Tracheal epithelial cell (primary cell): ENCODE results near the gene GSTM5. TPM values are rescaled to one million over a fixed set of nuclear protein-coding genes. Genes with fewer than 3 reads are reported as not detected.

Source experiments
- total RNA-seq: library from RNA; depleted of rRNA; stranded (reverse); fragments of >200 nt; gene quantifications from 2 replicates; pipeline ENCODE4 v1.2.1, GENCODE V29; 2014

GSTM5 gene
- total RNA-seq = not detected in 2 replicates

DNA sequence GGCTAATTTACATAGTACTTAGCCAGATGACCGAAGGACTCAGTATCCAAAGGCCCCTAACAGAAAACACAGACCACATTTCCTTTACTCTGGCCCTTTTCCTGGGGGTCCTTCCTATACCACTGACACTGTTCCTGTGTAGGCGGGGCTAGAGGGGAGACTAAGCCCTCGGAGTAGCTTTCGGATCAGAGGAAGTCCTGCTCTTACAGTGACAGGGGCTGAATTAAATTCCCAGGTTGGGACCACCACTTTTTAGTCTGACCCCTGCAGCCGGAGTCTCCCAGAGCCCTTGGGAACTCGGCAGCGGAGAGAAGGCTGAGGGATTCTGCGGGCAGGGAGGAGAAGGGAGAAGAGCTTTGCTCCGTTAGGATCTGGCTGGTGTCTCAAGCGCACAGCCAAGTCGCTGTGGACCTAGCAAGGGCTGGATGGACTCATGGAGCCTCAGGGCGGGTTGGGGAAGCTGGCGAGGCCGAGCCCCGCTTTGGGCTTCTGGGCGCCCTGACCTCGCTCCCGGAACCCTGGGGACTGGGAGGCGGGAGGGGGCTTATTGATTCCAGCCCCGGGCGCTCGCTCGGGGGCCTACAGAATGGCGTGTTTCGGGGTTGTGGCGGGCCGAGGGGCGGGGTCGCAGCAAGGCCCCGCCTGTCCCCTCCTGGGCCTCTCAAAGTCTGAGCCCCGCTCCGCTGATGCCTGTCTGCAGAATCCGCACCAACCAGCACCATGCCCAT, at the start of gene GSTM5:
TSS of gene GSTM5 (plus strand) at position 659 of the 728 bp plus-strand sequence. CDS start at position 721, 62 bp downstream.

DNA sequence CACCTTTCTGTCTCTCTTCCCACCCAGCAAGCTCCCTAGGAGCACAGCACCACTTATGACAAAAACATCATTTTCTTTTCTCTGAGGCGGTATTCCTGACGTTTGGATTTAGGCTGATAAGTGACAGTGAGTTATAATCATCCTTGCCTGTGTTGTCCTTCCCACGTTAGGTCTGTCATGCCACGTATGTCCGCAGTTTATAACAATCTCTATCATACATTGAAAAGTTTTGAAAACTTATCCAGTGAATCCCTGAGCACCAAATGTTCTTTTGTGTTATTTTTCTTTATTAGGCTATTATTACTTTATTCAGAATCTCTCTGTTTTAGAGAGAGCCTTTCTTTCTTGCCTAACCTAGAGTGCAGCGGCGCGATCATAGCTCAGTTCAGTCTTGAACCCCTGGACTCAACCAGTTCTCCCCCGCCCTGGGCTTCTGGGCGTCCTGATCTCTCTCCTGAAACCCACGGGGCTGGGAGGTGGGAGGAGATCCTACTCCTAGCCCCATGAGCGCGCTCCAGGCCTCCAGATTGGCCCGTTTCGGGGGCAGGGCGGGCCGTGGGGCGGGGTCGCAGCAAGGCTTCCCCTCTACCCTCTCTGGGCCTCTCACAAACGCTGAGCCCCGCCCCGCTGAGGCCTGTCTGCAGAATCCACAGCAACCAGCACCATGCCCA, 44.5 kb upstream of the GSTM5 start, which contains the start of gene GSTM2:
TSS of gene GSTM2 (plus strand) at position 606 of the 671 bp plus-strand sequence. CDS start at position 665, 59 bp downstream.

DNA sequence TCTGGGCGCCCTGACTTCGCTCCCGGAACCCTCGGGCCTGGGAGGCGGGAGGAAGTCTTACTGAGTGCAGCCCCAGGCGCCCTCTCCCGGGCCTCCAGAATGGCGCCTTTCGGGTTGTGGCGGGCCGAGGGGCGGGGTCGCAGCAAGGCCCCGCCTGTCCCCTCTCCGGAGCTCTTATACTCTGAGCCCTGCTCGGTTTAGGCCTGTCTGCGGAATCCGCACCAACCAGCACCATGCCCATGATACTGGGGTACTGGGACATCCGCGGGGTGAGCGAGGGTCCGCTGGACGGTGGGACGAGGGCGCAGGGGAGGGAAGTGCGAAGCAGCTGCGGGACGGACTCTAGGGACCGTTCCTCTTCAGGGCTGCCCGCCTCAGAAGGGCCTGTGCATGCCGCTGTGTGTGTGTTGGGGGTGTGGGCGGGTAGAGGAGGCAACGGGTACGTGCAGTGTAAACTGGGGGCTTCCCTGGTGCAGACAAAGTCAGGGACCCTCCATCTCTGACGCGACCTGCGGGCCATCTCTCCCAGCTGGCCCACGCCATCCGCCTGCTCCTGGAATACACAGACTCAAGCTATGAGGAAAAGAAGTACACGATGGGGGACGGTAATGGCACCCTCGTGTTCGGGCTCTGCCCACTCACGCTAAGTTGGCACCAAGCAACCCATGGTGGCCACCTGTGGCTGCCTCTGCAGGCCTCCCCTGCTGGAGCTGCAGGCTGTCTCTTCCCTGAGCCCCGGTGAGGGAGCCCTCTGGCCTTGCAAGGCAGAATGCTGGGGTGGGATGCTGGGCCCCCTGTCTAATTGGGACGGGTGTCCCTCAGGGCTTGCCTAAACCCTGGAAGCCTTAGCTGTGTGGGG, 24.2 kb upstream of the GSTM5 start, which contains the start of gene GSTM1:
TSS of gene GSTM1 (plus strand) at position 177 of the 859 bp plus-strand sequence. CDS start at position 234, 57 bp downstream.

DNA sequence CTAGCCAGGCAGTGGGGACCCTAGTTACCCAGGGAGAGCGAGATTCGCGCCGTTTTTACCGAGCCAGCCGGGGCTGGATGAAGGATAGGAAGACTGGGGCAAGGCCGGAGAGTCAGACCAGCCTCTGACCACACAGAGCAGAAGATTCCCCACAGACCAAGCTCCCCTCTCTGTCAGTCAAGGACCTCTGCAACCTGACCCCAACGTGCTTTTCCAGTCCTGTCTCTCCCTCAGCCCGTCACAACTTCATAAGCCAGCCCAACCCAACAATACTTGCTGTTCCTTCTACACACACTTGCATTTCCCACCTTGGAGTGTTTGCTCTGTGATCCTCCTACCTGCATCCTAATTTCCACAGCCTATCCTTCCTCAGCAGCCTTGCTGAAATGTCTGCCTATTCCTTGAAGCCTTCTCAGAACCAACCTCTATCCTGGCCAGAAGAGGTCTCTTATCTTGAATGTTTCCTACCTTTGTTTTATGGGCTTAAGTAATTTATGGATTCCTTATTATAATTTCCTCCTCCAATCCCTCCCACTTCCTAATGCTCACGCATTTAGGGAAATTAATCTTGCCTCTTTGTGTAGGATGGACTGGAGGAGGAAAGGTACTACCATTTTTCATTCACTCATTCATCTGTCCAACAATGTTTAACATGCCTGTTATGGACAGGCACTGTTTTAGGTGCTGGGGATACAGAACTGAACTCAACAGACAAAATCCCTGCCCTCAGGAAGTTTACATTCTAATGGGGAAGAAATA, 28.7 kb downstream of the GSTM5 start, which contains the start of gene GSTM3:
TSS of gene GSTM3 (minus strand) at position 424 of the 759 bp plus-strand sequence. CDS start 751 bp downstream, outside the sequence.

DNA sequence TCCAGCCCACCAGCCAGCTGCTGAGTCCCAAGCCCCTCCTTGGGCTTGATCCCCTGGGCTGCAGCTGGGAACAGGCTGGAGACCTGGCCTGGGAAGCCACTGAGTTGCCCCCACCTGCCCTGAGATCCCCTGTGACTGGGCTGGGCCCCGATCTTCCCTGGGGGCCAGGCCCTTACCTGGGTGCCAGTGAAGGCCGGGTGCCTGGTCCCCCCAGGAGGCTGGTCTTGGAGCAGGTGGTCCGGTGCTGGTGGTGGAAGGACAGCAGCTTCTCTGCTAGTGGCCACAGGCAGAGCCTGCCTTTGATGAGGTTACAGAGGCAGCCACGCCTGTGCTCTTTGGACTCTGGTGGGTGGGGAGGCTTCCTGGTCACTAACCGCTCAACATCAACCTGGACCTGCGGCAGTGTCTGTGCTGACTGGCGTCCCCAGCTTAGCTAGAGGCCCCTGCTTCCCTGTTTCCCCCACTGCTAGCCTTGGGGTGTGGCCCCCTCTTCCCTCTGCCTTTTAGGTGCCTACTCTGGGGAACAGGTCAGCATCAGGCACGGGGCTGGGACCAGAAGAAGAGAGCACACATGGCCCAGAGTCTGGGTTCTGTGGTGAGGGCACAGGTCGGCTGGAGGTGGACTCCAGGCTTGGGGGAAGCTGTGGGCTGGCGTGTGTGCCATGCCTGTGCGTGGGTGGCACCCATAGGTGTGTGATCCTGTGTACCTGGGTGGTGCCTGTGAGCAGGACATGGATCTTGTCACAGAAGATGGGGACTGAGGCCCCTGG, 51.8 kb downstream of the GSTM5 start, which contains the start of gene EPS8L3:
TSS of gene EPS8L3 (minus strand) at position 278 of the 770 bp plus-strand sequence. CDS start 2,174 bp downstream, outside the sequence.

Other genes starting within 250 kb of the GSTM5 start
- gene SYPL2, start 245.7 kb upstream of the GSTM5 start, total RNA-seq = not detected in 2 replicates
- 0.96 and 1.1 TPM in 2 replicates for gene ATXN7L2, start 228.3 kb upstream of the GSTM5 start, total RNA-seq
- gene CYB561D1, start 218.2 kb upstream of the GSTM5 start, total RNA-seq = 4.5 and 4.8 TPM in 2 replicates
- gene AMIGO1, start 202.5 kb upstream of the GSTM5 start, total RNA-seq = 0.48 and 0.64 TPM in 2 replicates
- not detected in 2 replicates for gene GPR61, start 172.4 kb upstream of the GSTM5 start, total RNA-seq
- 13.4 and 20.2 TPM in 2 replicates for gene GNAI3, start 163.6 kb upstream of the GSTM5 start, total RNA-seq
- 0.64 TPM in 1 of 2 replicates, not detected in the other for gene GNAT2, start 92.6 kb upstream of the GSTM5 start, total RNA-seq
- gene AMPD2, start 92.4 kb upstream of the GSTM5 start, total RNA-seq = 31.6 and 31.8 TPM in 2 replicates
- gene GSTM4, start 56.2 kb upstream of the GSTM5 start, total RNA-seq = 2.3 and 6.3 TPM in 2 replicates
- 1.9 and 3.6 TPM in 2 replicates for gene GSTM2, start 44.2 kb upstream of the GSTM5 start, total RNA-seq
- gene GSTM1, start 24.4 kb upstream of the GSTM5 start, total RNA-seq = 0.96 and 5.1 TPM in 2 replicates
- 8.5 and 24.1 TPM in 2 replicates for gene GSTM3, start 28.8 kb downstream of the GSTM5 start, total RNA-seq
- not detected in 2 replicates for gene EPS8L3, start 51.7 kb downstream of the GSTM5 start, total RNA-seq
- 1.1 and 9.4 TPM in 2 replicates for gene CSF1, start 198.6 kb downstream of the GSTM5 start, total RNA-seq